HG02840 (cell line): ENCODE results near the gene PNPLA7.
"Not testable (repeated sequence)": the region's sequence is repeated elsewhere in the genome, so short reads cannot be mapped to it uniquely, and the experiment has no call there.

Experiments used
- ATAC-seq: cut with Tn5 transposase; IDR thresholded peaks from one replicate; pipeline ENCODE4 v1.9.1; 2021; ENCODE audit warnings: mild to moderate bottlenecking, moderate library complexity, moderate number of reproducible peaks; ENCODE audit not compliant: unreplicated experiment, low FRiP score

PNPLA7 gene

GRCh38 chr9:137550231-137550621 is at the start of gene PNPLA7:
Gene PNPLA7 (minus strand): TSS chr9:137550402. CDS start chr9:137550197, 205 bp downstream.
- ATAC-seq, result no peak

DNA sequence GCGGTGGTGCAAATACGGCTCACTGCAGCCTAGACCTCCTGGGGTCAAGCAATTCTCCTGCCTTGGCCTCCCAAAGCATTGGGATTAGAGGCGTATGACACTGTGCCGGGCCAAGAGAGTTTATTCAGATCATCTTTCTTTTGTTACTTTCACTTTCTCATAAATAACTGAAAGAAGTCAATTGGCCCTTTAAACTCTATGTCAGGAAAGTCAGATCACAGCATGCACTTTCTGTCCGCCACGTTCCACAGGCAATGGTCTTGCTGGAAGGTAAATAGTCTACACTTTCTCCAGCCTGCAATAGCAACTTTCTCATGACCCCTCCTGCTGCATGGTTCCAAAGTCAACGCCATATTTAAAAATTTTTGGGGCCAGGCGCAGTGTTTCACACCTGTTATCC is 48.7 kb upstream of the PNPLA7 start:
- no peak for ATAC-seq

DNA sequence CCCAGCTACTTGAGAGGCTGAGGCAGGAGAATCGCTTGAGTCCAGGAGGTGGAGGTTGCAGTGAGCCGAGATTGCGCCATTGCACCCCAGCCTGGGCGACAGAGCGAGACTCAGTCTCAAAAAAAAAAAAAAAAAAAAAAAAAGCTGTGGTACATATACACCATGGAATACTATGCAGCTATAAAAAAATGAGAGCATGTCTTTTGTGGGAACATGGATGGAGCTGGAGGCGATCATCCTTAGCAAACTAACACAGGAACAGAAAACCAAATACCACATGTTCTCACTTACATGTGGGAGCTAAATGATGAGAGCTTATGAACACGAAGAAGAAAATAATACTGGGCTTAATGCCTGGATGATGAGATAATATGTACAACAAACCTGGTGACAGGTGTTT is 46.4 kb upstream of the PNPLA7 start:
- not testable (repeated sequence) for ATAC-seq

- ATAC-seq, result no peak
These were observed 43.0 kb upstream of the PNPLA7 start for GRCh38 chr9:137593176-137593575.

DNA sequence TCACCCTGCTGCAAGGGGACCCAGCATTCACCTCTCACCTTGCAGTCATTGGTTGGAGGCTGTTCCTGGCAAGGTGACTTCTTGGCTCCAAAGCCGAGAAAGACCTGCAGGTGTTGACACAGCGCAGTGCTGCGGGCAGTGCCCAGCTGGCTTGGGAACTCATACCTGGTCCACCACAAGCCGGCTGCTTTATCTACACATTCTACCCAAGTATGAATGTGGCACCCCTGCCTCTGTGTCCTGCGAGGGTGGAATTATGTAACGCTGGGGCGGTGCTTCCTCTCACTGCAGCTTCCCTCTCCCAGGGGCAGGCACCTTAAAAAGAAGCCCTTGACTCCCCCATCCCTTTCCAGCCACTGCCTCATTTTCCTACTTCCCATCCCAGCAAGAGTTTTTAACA is 42.6 kb upstream of the PNPLA7 start:
- ATAC-seq, result no peak

DNA sequence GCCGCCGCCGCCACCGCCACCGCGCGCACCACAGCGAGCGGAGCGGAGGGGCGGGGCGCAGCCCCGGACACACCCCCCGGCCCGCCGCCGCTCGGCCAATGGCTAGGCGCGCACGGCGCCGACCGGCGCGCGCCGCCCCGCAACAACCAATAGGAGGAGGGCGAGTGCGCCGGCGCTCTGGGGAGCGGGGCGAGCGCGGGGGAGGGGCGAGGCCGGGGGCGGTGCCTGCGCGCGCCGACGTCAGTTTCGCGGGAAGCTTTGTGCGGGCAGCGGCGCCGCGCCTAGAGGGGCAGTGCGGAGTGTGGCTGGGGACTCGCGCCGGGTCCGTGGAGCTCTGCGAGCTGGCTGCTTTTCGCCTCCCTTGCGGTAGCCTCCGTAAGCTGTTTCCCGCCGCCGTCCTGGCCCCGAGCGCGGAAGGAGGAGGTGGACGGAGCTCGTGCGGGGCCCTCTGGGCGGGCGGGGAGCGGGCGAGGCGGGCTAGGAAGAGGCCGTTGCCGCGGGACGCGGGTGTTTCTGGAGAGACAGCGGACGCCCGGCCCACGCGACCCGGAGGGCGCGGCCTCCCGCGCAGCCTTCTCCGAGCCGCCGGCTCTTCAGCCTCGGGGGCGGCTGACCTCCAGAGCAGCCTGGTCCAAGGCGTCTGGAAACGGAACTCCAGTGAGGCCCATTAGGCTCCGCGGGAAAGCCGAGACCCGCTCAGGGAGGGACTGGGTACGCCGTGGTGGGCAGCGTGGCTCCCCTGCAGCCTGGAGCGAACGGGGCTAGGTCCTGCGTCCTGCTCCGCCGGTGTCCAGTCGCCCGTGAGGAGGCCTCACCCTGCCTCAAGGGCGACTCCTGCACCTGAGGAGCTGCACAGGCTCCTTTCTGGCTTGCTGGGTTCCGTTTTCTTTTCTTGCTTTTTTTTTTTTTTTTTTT is 40.5 kb upstream of the PNPLA7 start, which contains the start of gene ZMYND19:
TSS of gene ZMYND19 (minus strand) at position 44 of the 915 bp plus-strand sequence. CDS start 249 bp downstream, outside the sequence.
- ATAC-seq, result peak; percentile 81

DNA sequence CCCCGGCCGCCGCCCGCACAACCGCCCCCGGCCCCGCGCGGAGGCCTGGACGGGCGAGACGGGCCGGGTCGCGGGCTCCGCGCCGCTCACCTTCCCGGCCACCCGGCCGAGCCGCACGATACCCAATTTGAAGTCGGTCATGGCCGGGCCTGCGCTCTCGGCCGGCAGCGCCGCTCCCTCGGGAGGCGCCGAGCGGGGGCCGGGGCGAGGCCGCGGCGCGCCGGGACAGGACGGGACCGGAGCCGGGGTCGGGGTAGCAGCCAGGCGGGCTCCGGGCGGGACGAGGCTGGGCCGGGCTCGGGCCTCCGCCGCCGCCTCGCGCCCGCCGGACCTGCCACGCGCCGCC is 39.9 kb upstream of the PNPLA7 start:
- no peak for ATAC-seq

DNA sequence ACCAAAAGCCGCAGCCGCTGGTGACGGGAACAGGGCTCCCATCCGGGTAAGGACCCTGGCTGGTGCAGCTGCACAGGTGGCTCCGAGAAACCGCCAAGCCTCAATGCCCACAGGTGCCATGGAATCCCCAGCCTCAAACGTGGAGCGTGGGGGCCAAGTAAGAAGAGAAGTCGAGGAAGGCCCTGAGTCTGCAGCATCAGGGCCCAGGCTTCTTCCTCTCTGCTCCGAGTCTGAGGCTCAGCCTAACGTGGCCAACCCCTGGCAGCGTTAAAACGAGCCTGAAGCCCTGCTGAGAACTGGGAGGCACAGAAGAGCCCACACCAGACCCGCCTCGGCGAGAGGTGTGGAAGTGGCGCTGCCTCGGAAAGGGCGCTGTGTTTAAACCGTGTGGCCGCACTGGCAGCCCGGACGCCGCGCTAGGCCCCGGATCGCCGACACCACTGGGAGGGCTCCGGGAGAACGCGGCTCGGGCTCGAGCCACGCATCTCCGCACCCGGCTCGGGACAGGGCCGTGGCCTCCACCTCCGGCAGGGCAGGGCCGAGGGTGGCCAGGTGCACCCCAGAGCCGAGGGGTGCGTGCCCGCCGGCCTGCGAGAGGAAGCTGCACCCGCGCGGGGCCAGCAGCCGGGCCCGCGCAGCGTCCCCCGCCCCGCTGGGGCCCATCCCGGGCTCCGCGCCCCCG is 39.4 kb upstream of the PNPLA7 start:
- ATAC-seq, result peak; percentile 24

DNA sequence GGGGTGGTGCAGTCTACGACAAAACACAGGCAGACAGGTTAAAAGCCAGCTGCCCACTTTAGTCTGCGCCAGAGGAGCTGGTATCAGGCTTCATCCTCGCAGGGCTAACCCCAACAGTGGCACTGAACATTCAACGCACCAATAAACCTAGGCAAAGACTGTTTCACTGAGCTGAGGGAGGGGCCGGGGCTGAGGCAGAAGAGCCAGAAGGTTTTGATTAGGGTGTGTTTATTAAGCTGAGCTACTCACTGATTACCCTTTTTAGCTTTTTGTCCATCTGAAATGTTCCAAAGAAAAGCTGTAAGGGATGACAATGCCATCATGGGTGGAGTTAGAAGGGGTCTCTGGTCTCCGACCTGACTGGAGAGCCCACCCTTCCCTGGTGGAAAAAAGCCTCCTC is 38.7 kb upstream of the PNPLA7 start:
- no peak for ATAC-seq

DNA sequence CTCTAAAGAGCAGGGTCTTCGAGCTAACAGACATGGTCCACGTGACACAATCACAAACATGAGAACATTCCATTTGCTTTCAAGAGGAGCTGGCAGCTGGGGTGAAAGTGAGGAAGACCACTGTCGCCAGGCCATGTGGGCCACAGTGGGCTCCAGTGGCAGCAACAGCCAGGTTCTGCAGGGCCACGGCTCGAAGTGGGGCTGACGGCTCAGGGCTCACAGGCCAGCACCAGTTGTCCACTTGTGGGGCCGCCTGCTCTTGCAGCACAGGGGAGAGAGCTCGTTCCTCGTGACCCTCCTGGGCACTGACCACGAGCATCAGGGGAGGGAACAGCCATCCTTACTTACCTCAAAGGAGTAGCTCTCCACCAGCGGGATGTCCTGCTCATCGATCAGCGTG is 38.1 kb upstream of the PNPLA7 start:
- no peak for ATAC-seq

DNA sequence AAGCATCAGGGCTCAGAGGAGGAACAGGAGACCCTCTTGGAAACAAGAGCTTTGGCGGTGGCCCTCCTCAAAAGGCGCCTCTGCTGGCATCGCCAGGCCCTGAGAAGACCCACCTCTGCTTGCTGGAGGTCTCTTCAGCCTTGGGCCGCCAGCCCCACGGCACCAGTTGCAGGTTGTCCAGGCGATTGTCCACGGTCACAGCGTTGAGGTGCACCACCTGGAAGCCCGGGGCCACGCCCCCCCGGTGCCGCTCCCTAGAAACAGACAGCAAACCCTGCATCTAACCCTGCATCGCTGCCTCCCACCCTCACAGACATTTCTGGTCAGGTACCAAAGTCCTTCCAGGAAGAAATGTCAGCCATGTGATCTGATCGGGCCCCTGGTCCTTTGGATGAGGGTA is 36.7 kb upstream of the PNPLA7 start:
- ATAC-seq, result no peak

DNA sequence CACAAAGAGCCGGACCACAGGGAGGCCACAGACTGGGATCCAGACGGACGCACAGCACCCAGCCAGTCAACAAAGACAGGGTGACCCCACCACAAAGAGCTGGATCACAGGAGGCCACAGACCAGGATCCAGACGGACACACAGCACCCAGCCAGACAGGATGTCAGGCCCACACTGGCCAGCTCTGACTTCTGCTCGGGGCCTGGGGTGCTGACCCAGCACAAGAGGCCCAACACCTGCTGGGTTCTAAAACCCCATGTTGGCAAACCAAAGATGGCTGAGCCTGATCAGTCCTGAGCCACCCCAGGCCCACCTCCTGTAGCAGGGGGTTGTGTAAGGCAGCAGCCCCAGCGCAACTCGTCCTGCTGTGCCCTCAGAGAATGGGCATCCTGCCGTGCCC is 33.8 kb upstream of the PNPLA7 start:
- no peak for ATAC-seq

GRCh38 chr9:137583347-137583746 is 33.1 kb upstream of the PNPLA7 start:
- ATAC-seq, result no peak

- ATAC-seq, result no peak
These were observed 32.2 kb upstream of the PNPLA7 start for GRCh38 chr9:137582286-137582860.

DNA sequence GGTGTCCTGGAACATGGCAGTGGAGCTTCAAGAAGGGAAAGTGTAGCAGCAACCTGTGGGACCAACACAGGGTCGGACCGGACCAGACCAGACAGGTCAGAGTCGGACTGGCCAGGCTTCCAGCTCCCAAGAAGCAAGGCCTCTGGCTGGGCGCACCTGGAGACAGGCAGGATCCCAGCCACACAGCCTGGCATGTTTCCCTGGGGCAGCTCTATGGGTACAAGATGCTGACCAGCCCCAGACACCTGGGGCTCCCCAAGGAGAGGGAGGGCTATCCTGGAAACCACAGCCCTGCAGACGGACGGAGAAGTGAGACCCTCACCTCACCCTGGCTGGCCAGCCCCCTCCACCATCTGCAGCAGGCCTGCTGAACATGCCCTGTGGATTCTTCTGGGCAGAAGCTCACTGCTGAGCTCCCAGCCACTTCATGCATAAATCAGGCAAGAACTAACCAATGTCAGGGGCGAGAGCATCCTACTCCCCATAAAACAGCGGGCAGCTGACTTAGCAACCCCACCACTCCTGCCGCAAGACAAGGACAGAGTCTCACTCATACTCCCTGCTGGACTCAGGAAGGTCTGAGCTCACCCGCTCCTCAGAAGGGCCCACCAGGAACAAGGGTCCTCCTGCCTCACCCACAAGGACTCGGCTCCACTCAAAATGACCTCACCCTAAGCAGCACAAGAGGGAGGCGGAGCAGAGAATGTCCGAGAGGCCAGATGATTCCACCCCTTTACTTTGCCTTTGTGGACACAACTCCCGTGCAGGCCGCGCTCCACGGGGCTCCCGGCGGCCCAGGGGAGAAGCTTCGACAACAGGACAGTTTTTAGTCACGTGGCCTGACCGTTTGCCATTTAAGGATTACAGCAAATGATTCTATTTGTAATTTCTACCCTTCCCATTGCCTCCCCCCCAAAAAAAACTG is 31.4 kb upstream of the PNPLA7 start:
- ATAC-seq, result no peak

DNA sequence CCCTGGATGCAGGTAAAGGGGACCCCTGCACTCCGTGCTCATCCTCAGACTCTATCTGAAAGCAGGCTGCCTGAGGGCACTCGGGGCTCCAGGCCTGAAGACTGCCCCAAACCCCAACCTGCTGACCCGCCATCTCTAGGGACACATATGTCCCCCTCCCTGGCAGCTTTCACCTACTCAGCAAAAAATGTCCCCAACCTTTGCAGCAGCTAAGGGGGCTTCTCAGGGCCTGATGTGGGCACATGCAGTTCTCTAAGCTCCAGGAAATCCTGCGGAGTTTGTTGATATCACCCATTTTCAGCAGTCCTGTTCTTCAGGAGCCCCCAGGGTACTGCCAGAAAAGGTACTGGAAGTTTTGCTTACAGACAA is 30.7 kb upstream of the PNPLA7 start:
- no peak for ATAC-seq

GRCh38 chr9:137580209-137580953 is 30.2 kb upstream of the PNPLA7 start:
- ATAC-seq, result no peak

GRCh38 chr9:137579259-137579604 is 29.0 kb upstream of the PNPLA7 start:
- no peak for ATAC-seq

DNA sequence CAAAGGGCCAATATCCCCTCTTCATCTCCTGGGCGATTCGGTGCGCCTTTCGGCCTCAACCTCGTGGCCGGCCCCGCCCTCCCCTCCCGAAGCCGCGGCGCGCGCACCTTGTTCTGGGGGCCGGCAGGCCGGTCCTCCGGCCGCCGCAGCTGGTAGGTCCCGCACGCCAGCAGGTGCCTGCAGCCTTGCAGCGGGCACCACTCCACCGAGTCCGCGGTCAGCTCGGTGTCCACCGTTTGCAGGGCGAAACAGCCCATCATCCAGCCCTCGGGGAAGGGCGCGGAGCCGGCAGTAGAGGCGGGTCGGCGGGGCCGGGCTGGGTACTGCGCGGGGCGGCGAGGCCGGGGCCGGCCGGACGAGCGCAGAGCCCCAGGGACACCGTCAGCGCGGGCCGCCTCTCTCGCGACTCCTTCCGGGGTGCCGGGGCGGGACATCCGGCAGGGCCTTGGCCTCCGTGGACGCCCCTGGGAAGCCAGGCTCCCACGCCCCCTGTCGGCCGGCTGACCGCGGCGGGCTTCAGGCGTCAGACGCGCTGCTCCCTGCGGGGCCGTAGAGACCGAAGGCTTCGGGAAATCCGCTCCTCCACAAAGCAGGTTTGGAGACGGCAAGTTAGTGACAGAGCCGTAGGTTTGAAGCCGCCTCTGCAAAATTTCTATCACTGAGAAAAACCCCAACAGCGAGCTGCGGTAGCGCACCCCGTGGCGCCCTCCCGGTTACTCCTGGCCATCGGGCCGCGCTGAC is 28.5 kb upstream of the PNPLA7 start, which contains the start of gene DPH7:
TSS of gene DPH7 (minus strand) at position 408 of the 741 bp plus-strand sequence. CDS start at position 260, 148 bp downstream.
- peak; percentile 81 for ATAC-seq
